Activated CD4-positive, CD25-positive, alpha-beta regulatory T cell (primary cell): Measurements from ENCODE around the gene NXPE3.
"Not testable (repeated sequence)": the region's sequence is repeated elsewhere in the genome, so short reads cannot be mapped to it uniquely, and the experiment has no call there.

ENCODE experiments used
- DNase-seq, 4 experiments: peaks; one replicate each; lab custom pipeline; 2025; lab: John Stamatoyannopoulos, UW

NXPE3 gene

GRCh38 chr3:101779047-101779821, at the start of gene NXPE3:
Gene NXPE3 (plus strand): TSS chr3:101779211. CDS start chr3:101785597, 6,386 bp downstream.
- peak; percentile 86 to 89 (median 88) for DNase-seq

- no peak for DNase-seq
These were observed 49.4 kb upstream of the NXPE3 start for GRCh38 chr3:101729586-101729985.

DNA sequence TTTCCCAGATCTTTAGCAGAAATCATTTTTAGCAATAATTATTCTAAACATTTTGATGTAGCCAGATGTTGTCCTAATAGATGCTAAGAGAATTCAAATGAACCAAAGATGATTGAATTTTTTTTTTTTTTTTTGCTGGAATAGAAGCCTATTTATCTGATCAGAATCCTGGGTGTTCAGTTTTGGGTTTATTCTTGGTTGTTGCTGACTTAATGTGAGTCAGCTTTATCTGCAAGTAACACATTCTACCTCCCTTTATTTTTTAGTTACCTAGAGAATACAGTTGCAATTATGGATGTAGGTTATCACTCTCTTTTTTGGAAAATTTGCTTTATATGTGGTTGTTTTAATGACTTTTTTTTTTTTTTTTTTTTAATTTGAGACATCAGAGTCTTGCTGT, 48.2 kb upstream of the NXPE3 start:
- DNase-seq, result no peak

DNA sequence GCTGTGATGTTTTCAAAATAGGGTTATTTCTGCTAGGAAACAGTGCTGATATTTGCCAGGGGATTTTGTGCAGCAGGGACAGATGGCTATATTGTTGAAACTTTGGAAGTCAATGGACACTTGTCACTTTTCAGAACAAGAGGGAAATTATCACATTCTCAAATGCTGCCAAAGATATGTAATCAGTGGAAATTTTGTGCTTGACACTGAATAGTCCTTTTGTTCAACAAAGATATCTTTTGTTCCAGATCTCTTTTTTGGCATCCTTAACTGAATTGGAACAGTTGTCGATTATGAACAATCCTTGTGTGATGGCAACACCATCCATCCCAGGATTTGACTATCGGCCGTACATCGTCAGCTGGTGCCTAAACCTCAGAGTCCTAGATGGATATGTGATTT, 46.8 kb upstream of the NXPE3 start:
- DNase-seq, result no peak

GRCh38 chr3:101735833-101736232, 43.2 kb upstream of the NXPE3 start:
- DNase-seq, result no peak

DNA sequence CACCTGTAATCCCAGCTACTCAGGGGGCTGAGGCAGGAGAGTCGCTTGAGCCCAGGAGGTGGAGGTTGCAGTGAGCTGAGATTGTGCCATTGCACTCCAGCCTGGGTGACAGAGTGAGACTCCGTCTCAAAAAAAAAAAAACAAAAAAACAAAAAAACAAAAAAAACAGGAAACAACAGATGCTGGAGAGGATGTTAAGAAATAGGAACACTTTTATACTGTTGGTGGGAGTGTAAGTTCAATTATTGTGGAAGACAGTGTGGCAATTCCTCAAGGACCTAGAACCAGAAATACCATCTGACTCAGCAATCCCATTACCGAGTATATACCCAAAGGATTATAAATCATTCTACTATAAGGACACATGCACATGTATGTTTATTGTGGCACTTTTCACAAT, 37.1 kb upstream of the NXPE3 start:
- not testable (repeated sequence) for DNase-seq

DNA sequence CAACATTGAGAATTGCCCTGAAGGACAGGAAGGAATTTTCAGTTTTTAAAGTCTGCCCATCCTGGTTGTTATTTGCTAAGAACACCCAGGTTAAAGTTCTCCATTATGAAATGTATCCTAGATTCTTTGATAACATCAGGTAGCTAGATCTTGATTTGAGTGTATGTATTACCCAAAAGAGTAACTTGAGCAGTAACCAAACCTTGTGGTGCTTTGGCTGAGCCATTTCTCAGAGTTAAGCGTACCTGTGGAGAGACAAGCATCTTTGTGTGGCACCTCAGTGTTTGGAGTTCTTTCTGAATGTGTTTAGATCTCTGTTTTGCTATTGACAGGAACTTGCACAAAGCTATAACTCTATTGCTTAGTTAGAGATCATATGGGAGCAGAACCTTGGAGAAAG, 34.2 kb upstream of the NXPE3 start:
- DNase-seq, result no peak

- DNase-seq, result not testable (repeated sequence)
These were observed 33.1 kb upstream of the NXPE3 start for GRCh38 chr3:101745934-101746333.

- DNase-seq, result not testable (repeated sequence)
These were observed 25.5 kb upstream of the NXPE3 start for GRCh38 chr3:101753386-101754113.

DNA sequence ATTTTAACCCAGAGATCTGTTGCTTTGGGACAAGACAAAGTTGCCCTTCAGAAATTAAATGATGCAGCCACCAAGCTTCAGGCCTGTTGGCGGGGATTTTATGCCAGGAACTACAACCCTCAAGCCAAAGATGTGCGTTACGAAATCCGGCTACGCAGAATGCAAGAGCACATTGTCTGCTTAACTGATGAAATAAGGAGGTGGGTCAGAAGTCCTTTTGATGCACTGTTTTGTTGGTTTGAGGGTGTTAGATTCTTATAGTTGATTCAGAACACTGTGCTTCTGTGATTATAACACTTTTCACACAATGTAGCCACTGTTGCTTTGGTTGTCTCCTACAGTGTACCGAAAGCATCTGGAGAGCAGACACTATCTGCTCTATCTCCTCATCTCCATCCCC, 20.8 kb upstream of the NXPE3 start:
- no peak for DNase-seq

GRCh38 chr3:101762041-101762646, 16.9 kb upstream of the NXPE3 start:
- no peak for DNase-seq

GRCh38 chr3:101777745-101778281, 1.2 kb upstream of the NXPE3 start:
- DNase-seq, result not testable (repeated sequence)

- no peak for DNase-seq
These were observed 495 bp upstream of the NXPE3 start for GRCh38 chr3:101778385-101779046.

GRCh38 chr3:101779822-101780381, 891 bp downstream of the NXPE3 start:
- DNase-seq, result no peak

- DNase-seq, result no peak
These were observed 1.6 kb downstream of the NXPE3 start for GRCh38 chr3:101780661-101781060.

- no peak for DNase-seq
These were observed 2.2 kb downstream of the NXPE3 start for GRCh38 chr3:101781166-101781565.

DNA sequence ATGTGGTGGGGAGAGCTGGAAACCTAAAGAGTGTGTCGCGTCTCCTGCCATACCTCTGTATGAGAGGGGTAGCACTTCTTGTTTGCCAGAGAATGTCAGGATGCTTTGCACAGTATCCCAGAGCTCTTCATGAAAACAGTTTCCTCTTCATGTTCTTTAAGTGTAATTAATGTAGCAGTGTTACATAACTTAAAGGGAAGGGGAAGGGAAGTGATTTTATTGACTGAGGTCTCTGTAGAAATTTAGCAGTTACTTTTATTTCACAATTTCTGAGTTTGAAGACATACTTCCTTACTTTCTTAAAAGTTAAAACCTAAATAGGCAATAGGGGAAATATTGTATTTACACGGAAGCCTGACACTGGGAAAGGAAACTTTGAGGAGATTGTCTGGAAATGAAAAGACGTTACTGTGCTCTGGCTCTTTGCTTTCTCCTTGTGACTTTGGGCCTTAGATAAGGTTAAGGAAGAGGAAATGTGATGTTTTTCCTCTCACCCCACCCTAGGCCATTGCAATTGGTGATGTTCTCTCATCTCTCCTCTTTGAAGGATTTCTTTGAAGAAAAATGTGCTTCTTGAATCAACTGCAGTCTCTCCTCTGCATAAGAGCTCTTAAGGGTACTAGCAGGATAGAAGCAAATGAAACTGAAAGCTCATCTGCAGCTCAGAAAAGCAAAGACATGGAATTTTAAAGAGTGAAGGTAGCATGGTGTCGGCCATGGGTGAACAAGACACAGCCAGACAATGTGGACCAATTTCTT, 6.0 kb downstream of the NXPE3 start:
- no peak for DNase-seq

DNA sequence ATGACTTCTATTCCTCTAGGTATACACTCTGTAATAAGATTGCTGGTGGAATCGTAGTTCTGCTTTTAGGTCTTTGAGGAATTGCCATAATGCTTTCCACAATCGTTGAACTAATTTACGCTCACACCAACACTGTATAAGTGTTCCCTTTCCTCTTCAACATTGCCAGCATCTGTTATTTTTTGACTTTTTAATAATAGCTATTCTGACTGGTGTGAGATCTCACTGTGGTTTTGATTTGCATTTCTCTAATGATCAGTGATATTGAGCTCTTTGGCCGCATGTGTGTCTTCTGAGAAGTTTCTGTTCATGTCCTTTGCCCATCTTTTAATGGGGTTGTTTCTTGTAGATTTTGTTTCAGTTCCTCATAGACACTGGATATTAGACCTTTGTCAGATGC, 12.8 kb downstream of the NXPE3 start:
- no peak for DNase-seq

DNA sequence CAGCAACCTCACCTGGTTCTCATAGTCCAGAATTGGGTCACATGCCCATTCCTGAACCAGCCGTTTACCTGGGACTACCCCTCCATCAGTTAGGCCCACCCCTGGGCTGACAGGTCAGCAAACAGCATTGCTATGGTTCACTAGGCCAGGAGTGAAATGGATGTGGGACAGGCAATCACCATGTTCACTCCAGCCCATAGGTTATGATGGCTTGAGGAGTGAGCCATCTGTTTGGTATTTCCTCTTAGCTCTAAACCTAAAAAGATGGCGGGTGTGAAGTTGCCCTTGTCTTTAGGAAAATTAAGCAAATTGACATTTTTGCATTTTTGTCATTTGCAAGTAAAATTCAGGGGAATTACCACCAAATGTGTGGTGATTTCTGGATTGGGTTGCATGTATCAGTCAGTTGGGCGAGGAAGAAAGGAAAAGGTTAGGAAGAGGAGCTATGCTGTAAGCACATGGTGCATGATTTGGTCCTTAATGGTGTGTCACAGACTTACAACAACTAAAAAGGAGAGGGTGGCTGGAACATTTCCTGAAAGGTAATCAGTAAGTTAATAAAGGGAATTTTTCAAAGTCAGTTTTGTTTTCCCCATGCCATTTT, 17.2 kb downstream of the NXPE3 start:
- DNase-seq, result no peak

DNA sequence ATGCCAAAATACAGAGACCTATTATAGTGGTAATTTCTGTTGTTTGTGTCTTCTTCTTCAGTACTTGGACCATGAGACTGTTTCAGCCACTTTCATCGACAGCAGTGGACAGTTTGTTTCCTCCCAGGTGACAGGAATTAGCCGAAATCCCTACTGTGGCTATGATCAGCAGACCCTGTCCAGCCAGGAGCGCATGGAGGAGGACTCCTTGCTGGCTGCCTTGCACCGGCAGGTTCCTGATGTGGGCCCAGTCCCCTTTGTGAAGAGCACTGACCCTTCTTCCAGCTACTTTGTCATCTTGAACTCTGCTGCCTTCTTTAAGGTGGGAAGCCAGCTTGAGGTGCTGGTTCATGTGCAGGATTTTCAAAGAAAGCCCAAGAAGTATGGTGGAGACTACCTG, 22.2 kb downstream of the NXPE3 start:
- DNase-seq, result no peak

- no peak for DNase-seq
These were observed 23.2 kb downstream of the NXPE3 start for GRCh38 chr3:101802179-101802578.
